Natural killer cell (primary cell): ENCODE results near the gene MS4A5. TPM values are rescaled to one million over a fixed set of nuclear protein-coding genes. Genes with fewer than 3 reads are reported as not detected.
A peak's percentile ranks its signal among the peaks of the same experiment; 100 is the strongest.

Source experiments
- ATAC-seq, 3 donors: fragments of 150-1000 bp in 2 of 3; fragments of 200-7000 bp in 1 of 3; cut with Tn5 transposase; 1 replicate in 1 of 3; 2 replicates in 2 of 3; pipeline ENCODE4 v1.10.0; 2021; ENCODE audit warnings: mild to moderate bottlenecking in 2 of 3, moderate library complexity in 2 of 3
- DNase-seq, 2 donors: peaks; one replicate each; pipeline versions ENCODE4 v3.0.0 to v3.0.0-alpha.2; 2013 to 2021; ENCODE audit warnings: mixed read lengths in 1 of 2
- H3K27ac ChIP-seq: one replicate; pipeline ENCODE4 v1.5.1; 2013; ENCODE audit warnings: mild to moderate bottlenecking, low read length
- H3K27me3 ChIP-seq: one replicate; pipeline ENCODE4 v1.6.1; 2013; ENCODE audit warnings: low read length; ENCODE audit not compliant: control insufficient read depth, insufficient read depth
- H3K36me3 ChIP-seq: one replicate; pipeline ENCODE4 v1.6.1; 2013; ENCODE audit warnings: low read length; ENCODE audit not compliant: control insufficient read depth, insufficient read depth
- H3K4me1 ChIP-seq: one replicate; pipeline ENCODE4 v1.6.1; 2013; ENCODE audit warnings: low read length; ENCODE audit not compliant: control insufficient read depth, insufficient read depth
- H3K4me3 ChIP-seq: one replicate; pipeline ENCODE4 v1.5.1; 2013; ENCODE audit warnings: low read length
- H3K9me3 ChIP-seq: one replicate; pipeline ENCODE4 v1.6.1; 2013; ENCODE audit warnings: low read length; ENCODE audit not compliant: control insufficient read depth, insufficient read depth
- H3K27ac Mint-ChIP-seq, 2 donors: one replicate each; pipeline ENCODE4 v1.8.0; 2022; ENCODE audit warnings: mild to moderate bottlenecking in 2 of 2, mixed read lengths in 2 of 2, moderate library complexity in 1 of 2
- H3K27me3 Mint-ChIP-seq, 2 donors: one replicate each; pipeline ENCODE4 v1.8.0; 2022; ENCODE audit warnings: low read depth in 2 of 2, mixed read lengths in 2 of 2
- H3K36me3 Mint-ChIP-seq: one replicate; pipeline ENCODE4 v1.8.0; 2022; ENCODE audit warnings: mixed read lengths
- H3K4me1 Mint-ChIP-seq, 2 donors: one replicate each; pipeline ENCODE4 v1.8.0; 2022; ENCODE audit warnings: mixed read lengths in 2 of 2
- H3K4me3 Mint-ChIP-seq: one replicate; pipeline ENCODE4 v1.8.0; 2022; ENCODE audit warnings: mild to moderate bottlenecking, moderate library complexity, mixed read lengths
- H3K9me3 Mint-ChIP-seq, 2 donors: one replicate each; pipeline ENCODE4 v1.8.0; 2022; ENCODE audit warnings: mixed read lengths in 2 of 2
- WGBS: methylation state at CpG from one replicate; pipeline ENCODE4 v1.1.7; 2013; ENCODE audit warnings: missing lambda C conversion rate; ENCODE audit not compliant: insufficient coverage; 5-methylcytosine and 5-hydroxymethylcytosine counted together
- intact Hi-C: fragments of 100-400 bp; cut with micrococcal nuclease; formaldehyde crosslinking; loops from one replicate; pipeline ENCODE4 v1.14.2; 2022
- total RNA-seq, 4 donors: library from RNA; stranded (reverse); fragments of 120-200 nt in 1 of 4; gene quantifications; one replicate each; pipeline versions ENCODE4 v1.2.3 to v1.2.4, GENCODE V29; 2013 to 2022
- TF ChIP-seq, protein P1 (sequence below): fragments of 200-600 bp; IDR thresholded peaks from one replicate; pipeline ENCODE4 v1.8.0; 2022; ENCODE audit warnings: antibody characterized with exemption

MS4A5 gene
- total RNA-seq, 3 donors from 2014 or later (not counting 1 experiment from before 2014, with no cell fraction given), result not detected

DNA sequence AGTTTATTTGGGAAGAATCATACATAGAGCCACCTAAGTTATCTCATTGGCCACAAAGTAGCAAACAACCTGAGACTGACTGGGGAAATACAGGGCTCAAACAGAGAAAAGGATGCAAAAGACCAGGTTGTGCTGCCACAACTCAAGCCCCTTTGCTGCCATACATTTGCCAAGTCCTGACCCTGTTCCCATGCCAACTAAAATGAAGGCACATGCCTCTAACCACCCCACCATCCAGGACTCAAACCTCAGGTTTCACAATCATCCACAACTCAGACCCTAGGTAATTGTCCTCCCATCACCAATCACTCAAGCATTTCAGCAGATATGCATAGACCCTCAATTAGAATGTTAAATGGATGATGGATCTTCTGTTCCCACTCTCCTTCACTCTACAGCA is 24.8 kb downstream of the MS4A5 start:
- no peak overlapping the region for H3K4me3 ChIP-seq
- no peak overlapping the region for H3K4me3 Mint-ChIP-seq
- no peak overlapping the region for H3K27ac Mint-ChIP-seq
- H3K9me3 Mint-ChIP-seq, result no peaks in the 10 kb centered on the region
- H3K27me3 ChIP-seq, result no peaks in the 10 kb centered on the region
- intact Hi-C loops, result no loop called here
- no peaks in the 10 kb centered on the region for H3K36me3 Mint-ChIP-seq
- no peaks in the 10 kb centered on the region for H3K9me3 ChIP-seq
- peaks cover 0 to 12% of the 10 kb centered on the region in 2 donors for H3K27me3 Mint-ChIP-seq
- H3K36me3 ChIP-seq, result no peaks in the 10 kb centered on the region
- TF ChIP-seq, protein P1, sequence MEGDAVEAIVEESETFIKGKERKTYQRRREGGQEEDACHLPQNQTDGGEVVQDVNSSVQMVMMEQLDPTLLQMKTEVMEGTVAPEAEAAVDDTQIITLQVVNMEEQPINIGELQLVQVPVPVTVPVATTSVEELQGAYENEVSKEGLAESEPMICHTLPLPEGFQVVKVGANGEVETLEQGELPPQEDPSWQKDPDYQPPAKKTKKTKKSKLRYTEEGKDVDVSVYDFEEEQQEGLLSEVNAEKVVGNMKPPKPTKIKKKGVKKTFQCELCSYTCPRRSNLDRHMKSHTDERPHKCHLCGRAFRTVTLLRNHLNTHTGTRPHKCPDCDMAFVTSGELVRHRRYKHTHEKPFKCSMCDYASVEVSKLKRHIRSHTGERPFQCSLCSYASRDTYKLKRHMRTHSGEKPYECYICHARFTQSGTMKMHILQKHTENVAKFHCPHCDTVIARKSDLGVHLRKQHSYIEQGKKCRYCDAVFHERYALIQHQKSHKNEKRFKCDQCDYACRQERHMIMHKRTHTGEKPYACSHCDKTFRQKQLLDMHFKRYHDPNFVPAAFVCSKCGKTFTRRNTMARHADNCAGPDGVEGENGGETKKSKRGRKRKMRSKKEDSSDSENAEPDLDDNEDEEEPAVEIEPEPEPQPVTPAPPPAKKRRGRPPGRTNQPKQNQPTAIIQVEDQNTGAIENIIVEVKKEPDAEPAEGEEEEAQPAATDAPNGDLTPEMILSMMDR, result no peak
- ATAC-seq, result no peak
- no peak for DNase-seq
- H3K4me1 Mint-ChIP-seq, result peaks cover 14 to 15% of the 10 kb centered on the region in 2 donors
- H3K27ac ChIP-seq, result peak overlapping the region; percentile 72
- peaks cover 8% of the 10 kb centered on the region for H3K4me1 ChIP-seq

DNA sequence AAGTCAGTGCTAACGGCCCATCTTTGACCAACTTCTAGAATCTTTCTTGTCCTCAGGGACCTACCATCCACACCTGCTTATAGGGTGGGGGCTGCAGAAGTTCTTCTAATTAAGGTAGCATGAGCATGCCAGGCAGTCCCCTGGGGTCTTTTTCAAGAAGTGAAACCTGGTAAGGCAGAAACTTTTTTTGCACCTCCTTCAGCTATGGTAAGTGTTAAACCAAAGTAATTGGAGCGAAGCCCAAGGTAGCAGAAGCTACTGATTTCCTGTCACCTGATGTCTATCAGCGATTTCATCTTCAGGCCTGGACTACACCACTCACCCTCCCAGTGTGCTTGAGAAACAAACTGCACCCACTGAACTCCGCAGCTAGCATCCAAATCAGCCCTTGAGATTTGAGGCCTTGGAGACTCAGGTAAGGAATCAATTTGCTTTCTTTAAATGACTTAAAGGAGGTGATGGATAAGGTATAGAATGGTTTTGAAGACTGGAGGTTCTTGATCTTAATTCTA is 26.2 kb downstream of the MS4A5 start, which contains the start of gene MS4A1:
Gene MS4A1 (plus strand): TSS at position 317 of the 512 bp plus-strand sequence. CDS start 6,528 bp downstream, outside the sequence.
- no peaks in the 10 kb centered on the region for H3K9me3 Mint-ChIP-seq
- TF ChIP-seq, protein P1, result no peak
- H3K36me3 Mint-ChIP-seq, result no peaks in the 10 kb centered on the region
- peak; percentile 24 to 75 (median 73) for ATAC-seq
- peak in 1 of 2 donors; percentile 53 for DNase-seq
- no peak within 1 kb of the TSS for H3K4me3 Mint-ChIP-seq
- Histone ChIP-seq H3K27me3 (no peaks in the 10 kb centered on the region), H3K4me3 (peak within 1 kb of the TSS; percentile 37), H3K9me3 (no peaks in the 10 kb centered on the region), H3K4me1 (peaks cover 8% of the 10 kb centered on the region), H3K36me3 (no peaks in the 10 kb centered on the region), H3K27ac (peak within 1 kb of the TSS; percentile 72)
- peaks cover 14 to 15% of the 10 kb centered on the region in 2 donors for H3K4me1 Mint-ChIP-seq
- intact Hi-C loops, result no loop called here
- peaks cover 0 to 12% of the 10 kb centered on the region in 2 donors for H3K27me3 Mint-ChIP-seq
- no peak within 1 kb of the TSS for H3K27ac Mint-ChIP-seq
- 6% methylated on average over 3 of the region's 4 CpGs for WGBS

DNA sequence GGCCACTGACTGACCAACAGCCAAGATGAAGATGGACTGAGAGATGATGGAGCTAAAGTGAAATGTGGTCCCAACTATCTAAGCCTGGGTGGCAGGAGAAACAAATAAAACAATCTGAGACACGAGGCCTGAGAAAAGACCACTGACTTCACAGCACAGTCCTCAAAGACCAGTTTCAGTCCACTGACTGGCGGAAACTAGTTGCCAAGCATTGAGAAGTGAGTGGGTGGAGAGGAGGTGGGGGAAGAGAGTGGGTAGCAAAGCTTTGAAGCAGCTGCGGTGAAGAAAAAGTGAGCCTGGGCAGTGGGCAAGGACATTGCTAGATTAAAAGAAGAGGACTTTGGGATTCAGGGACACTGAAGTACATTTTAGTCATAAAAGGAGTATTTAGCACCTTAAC is 28.2 kb downstream of the MS4A5 start:
- H3K9me3 Mint-ChIP-seq, result no peaks in the 10 kb centered on the region
- peaks cover 0 to 14% of the 10 kb centered on the region in 2 donors for H3K27me3 Mint-ChIP-seq
- Histone ChIP-seq H3K27me3 (no peaks in the 10 kb centered on the region), H3K27ac (peak overlapping the region; percentile 71), H3K4me1 (peaks cover 12% of the 10 kb centered on the region), H3K9me3 (no peaks in the 10 kb centered on the region), H3K4me3 (peak overlapping the region; percentile 37), H3K36me3 (no peaks in the 10 kb centered on the region)
- no peak for DNase-seq
- no peaks in the 10 kb centered on the region for H3K36me3 Mint-ChIP-seq
- intact Hi-C loops, result no loop called here
- peaks cover 14 to 15% of the 10 kb centered on the region in 2 donors for H3K4me1 Mint-ChIP-seq
- H3K27ac Mint-ChIP-seq, result no peak overlapping the region
- ATAC-seq, result no peak
- TF ChIP-seq, protein P1, result no peak
- WGBS, result 28% methylated on average over 3 of the region's 3 CpGs
- H3K4me3 Mint-ChIP-seq, result no peak overlapping the region

DNA sequence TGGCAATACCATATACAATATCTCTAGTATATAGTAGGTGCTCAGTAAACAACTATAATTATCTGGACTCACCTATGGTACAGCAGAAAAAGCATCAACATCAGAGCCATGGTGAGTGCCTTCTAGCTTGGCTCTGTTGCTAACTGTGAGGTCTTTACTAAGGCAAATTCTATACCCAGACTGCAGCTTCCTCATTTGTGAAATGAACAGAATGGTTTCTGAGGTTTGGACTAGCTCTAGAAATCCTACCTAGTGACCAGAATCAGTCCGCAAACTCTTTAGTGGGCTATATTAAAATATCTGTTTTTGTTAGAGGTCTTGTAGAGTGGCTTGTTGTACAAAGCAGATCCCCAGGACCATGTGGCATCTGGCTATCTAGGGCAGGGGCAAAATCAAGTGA is 30.0 kb downstream of the MS4A5 start:
- H3K36me3 ChIP-seq, result no peaks in the 10 kb centered on the region
- intact Hi-C loops, result no loop called here
- TF ChIP-seq, protein P1, result no peak

More for the DNA sequence above, 30.0 kb downstream of the MS4A5 start:
- Mint-ChIP-seq H3K9me3 (no peaks in the 10 kb centered on the region), H3K27ac (no peak overlapping the region), H3K36me3 (no peaks in the 10 kb centered on the region), H3K4me3 (no peak overlapping the region), H3K4me1 (peaks cover 14 to 15% of the 10 kb centered on the region in 2 donors), H3K27me3 (peaks cover 0 to 14% of the 10 kb centered on the region in 2 donors)
- Histone ChIP-seq H3K9me3 (no peaks in the 10 kb centered on the region), H3K27me3 (no peaks in the 10 kb centered on the region), H3K4me3 (peak overlapping the region; percentile 20), H3K4me1 (peaks cover 15% of the 10 kb centered on the region), H3K27ac (no peak overlapping the region)
- no peak for DNase-seq
- no peak for ATAC-seq
- WGBS, result 92% methylated on average over 1 of the region's 1 CpG
